ENCODE measurements around the gene TMEM161B. TPM values are rescaled to one million over a fixed set of nuclear protein-coding genes. Genes with fewer than 3 reads are reported as not detected.

Gene TMEM161B
- total and polyA plus RNA-seq, 7 donors: 5.1 to 10.2 (median 6.6) TPM

GRCh38 chr5:88263349-88263748, 5.3 kb downstream of the TMEM161B start:
- Histone ChIP-seq H3K4me1 (peaks cover 10% of the 10 kb centered on the region), H3K9me3 (no peaks in the 10 kb centered on the region), H3K27me3 (ENCODE audit: insufficient read depth in 3 of 3, low read length in 2 of 3) (no peaks in the 10 kb centered on the region), H3K36me3 (ENCODE audit: insufficient read depth in 1 of 2, low read depth in 1 of 2) (no peaks in the 10 kb centered on the region), H3K4me3 (no peak overlapping the region), H3K27ac (no peak overlapping the region)
- ATAC-seq: no peak
- 95 to 97% (median 96%) methylated on average over 2 of the region's 2 CpGs for WGBS, 3 donors
- intact Hi-C loops (cut with DNase I): loop anchor here in 1 of 2 donors (10.0 kb wide), 1 partner anchor 119 kb away; no protein-coding TSS in a partner anchor
- no peak for TF ChIP-seq CTCF (IDR thresholded peaks at IDR 0.05)
- no peak for DNase-seq

- no peaks in the 10 kb centered on the region for H3K9me3 ChIP-seq
Measured at GRCh38 chr5:88262116-88262515, 6.5 kb downstream of the TMEM161B start.

GRCh38 chr5:88258636-88259035, 10.0 kb downstream of the TMEM161B start:
- 92 to 100% (median 96%) methylated on average over 2 of the region's 2 CpGs for WGBS, 3 donors

More at GRCh38 chr5:88262116-88262515, 6.5 kb downstream of the TMEM161B start:
- Histone ChIP-seq H3K4me3 (no peak overlapping the region), H3K36me3 (ENCODE audit: insufficient read depth in 1 of 2, low read depth in 1 of 2) (no peaks in the 10 kb centered on the region), H3K27me3 (ENCODE audit: insufficient read depth in 3 of 3, low read length in 2 of 3) (no peaks in the 10 kb centered on the region), H3K27ac (no peak overlapping the region), H3K4me1 (peaks cover 2% of the 10 kb centered on the region)
- intact Hi-C loops (cut with DNase I): loop anchor here in 1 of 2 donors (10.0 kb wide), 1 partner anchor 117 kb away; no protein-coding TSS in a partner anchor
- ATAC-seq: no peak
- no peak for TF ChIP-seq CTCF (IDR thresholded peaks at IDR 0.05)
- DNase-seq: no peak

GRCh38 chr5:88256872-88257271, 11.8 kb downstream of the TMEM161B start:
- Histone ChIP-seq H3K4me3 (no peak overlapping the region), H3K27ac (no peak overlapping the region), H3K27me3 (ENCODE audit: insufficient read depth in 3 of 3, low read length in 2 of 3) (no peaks in the 10 kb centered on the region), H3K4me1 (peaks cover 6% of the 10 kb centered on the region), H3K36me3 (ENCODE audit: insufficient read depth in 1 of 2, low read depth in 1 of 2) (no peaks in the 10 kb centered on the region), H3K9me3 (no peaks in the 10 kb centered on the region)
- DNase-seq (no peak), ATAC-seq (no peak)
- no peak for TF ChIP-seq CTCF (IDR thresholded peaks at IDR 0.05)
- intact Hi-C loops (cut with DNase I): no loop called here
- WGBS, 3 donors: 64 to 71% (median 65%) methylated on average over 4 of the region's 4 CpGs

More at GRCh38 chr5:88258636-88259035, 10.0 kb downstream of the TMEM161B start:
- H3K27me3 ChIP-seq (ENCODE audit: insufficient read depth in 3 of 3, low read length in 2 of 3): no peaks in the 10 kb centered on the region
- intact Hi-C loops (cut with DNase I): no loop called here
- no peaks in the 10 kb centered on the region for H3K9me3 ChIP-seq
- no peak overlapping the region for H3K27ac ChIP-seq
- no peak for ATAC-seq
- H3K36me3 ChIP-seq (ENCODE audit: insufficient read depth in 1 of 2, low read depth in 1 of 2): no peaks in the 10 kb centered on the region
- H3K4me1 ChIP-seq: peaks cover 6% of the 10 kb centered on the region
- no peak overlapping the region for H3K4me3 ChIP-seq
- no peak for DNase-seq
- no peak for TF ChIP-seq CTCF (IDR thresholded peaks at IDR 0.05)

- no peaks in the 10 kb centered on the region for H3K9me3 ChIP-seq
- TF ChIP-seq CTCF (IDR thresholded peaks at IDR 0.05): no peak
- no peaks in the 10 kb centered on the region for H3K36me3 ChIP-seq (ENCODE audit: insufficient read depth in 1 of 2, low read depth in 1 of 2)
Measured at GRCh38 chr5:88256037-88256436, 12.6 kb downstream of the TMEM161B start.

More at GRCh38 chr5:88256037-88256436, 12.6 kb downstream of the TMEM161B start:
- Histone ChIP-seq H3K4me3 (no peak overlapping the region), H3K27ac (no peak overlapping the region), H3K4me1 (peaks cover 6% of the 10 kb centered on the region), H3K27me3 (ENCODE audit: insufficient read depth in 3 of 3, low read length in 2 of 3) (no peaks in the 10 kb centered on the region)
- ATAC-seq (no peak), DNase-seq (no peak)
- intact Hi-C loops (cut with DNase I): no loop called here

Measured in psoas muscle (tissue), 8 donors.